OCI-LY1 (cell line): ENCODE measurements around the gene C10orf67.

ENCODE experiments used
- H2AFZ ChIP-seq: fragments of 200-600 bp; sonication (generic), shearing (Covaris generic); 2 replicates; pipeline ENCODE4 v1.6.0; 2014; ENCODE audit warnings: antibody characterized with exemption, mild to moderate bottlenecking, low read length
- H3F3A ChIP-seq: fragments of 200-600 bp; sonication (generic), shearing (Covaris generic); 2 replicates; pipeline ENCODE4 v1.6.0; 2014; ENCODE audit warnings: mild to moderate bottlenecking, antibody characterized with exemption, low read length, moderate library complexity; ENCODE audit not compliant: insufficient read depth
- H3K27ac ChIP-seq: fragments of 200-600 bp; sonication (generic); 2 replicates; pipeline ENCODE4 v1.5.1; 2014; ENCODE audit warnings: low read length, mixed run types, mild to moderate bottlenecking, low read depth; ENCODE audit not compliant: poor library complexity, severe bottlenecking
- H3K27me3 ChIP-seq: fragments of 200-600 bp; sonication (generic); 2 replicates; pipeline ENCODE4 v1.6.0; 2014; ENCODE audit warnings: antibody characterized with exemption, mild to moderate bottlenecking, low read length, moderate library complexity; ENCODE audit not compliant: insufficient read depth
- H3K36me3 ChIP-seq: fragments of 200-600 bp; sonication (generic); 2 replicates; pipeline ENCODE4 v1.6.1; 2014; ENCODE audit warnings: mild to moderate bottlenecking, antibody characterized with exemption, low read length, moderate library complexity, mixed read lengths; ENCODE audit not compliant: insufficient read depth
- H3K4me1 ChIP-seq: fragments of 200-600 bp; sonication (generic); 2 replicates; pipeline ENCODE4 v1.5.1; 2014; ENCODE audit warnings: mild to moderate bottlenecking, low read length, moderate library complexity; ENCODE audit not compliant: insufficient read depth, severe bottlenecking
- H3K4me2 ChIP-seq: fragments of 200-600 bp; sonication (generic), shearing (Covaris generic); 2 replicates; pipeline ENCODE4 v1.6.1; 2014; ENCODE audit warnings: low read length
- H3K4me3 ChIP-seq: fragments of 200-600 bp; sonication (generic); 2 replicates; pipeline ENCODE4 v1.5.1; 2014; ENCODE audit warnings: low read length, low read depth, mild to moderate bottlenecking, mixed read lengths; ENCODE audit not compliant: poor library complexity, severe bottlenecking
- H3K79me2 ChIP-seq: fragments of 200-600 bp; shearing (Covaris generic); 2 replicates; pipeline ENCODE4 v1.6.1; 2016; ENCODE audit warnings: mixed run types, low read length, mixed read lengths; ENCODE audit not compliant: insufficient read depth
- H3K9ac ChIP-seq: fragments of 200-600 bp; sonication (generic), shearing (Covaris generic); 2 replicates; pipeline ENCODE4 v1.6.1; 2014; ENCODE audit warnings: mild to moderate bottlenecking, low read length, mixed read lengths
- H3K9me2 ChIP-seq: fragments of 200-600 bp; sonication (generic), shearing (Covaris generic); 2 replicates; pipeline ENCODE4 v1.6.1; 2014; ENCODE audit warnings: low read depth, mild to moderate bottlenecking, low read length, mixed read lengths
- H3K9me3 ChIP-seq: fragments of 200-600 bp; shearing (Covaris generic); 2 replicates; pipeline ENCODE4 v1.6.1; 2014; ENCODE audit warnings: low read length, mixed read lengths
- H4K20me1 ChIP-seq: fragments of 200-600 bp; sonication (generic), shearing (Covaris generic); 2 replicates; pipeline ENCODE4 v1.6.0; 2016; ENCODE audit warnings: mild to moderate bottlenecking, low read length; ENCODE audit not compliant: insufficient read depth
- CTCF ChIP-seq: fragments of 200-600 bp; sonication (generic), shearing (Covaris generic); IDR thresholded peaks from 2 replicates; pipeline ENCODE4 v1.5.1; 2017; ENCODE audit warnings: mild to moderate bottlenecking, antibody characterized with exemption, low read length, moderate library complexity, mixed read lengths
- EZH2 ChIP-seq: fragments of 200-600 bp; sonication (generic), shearing (Covaris generic); IDR thresholded peaks from 2 replicates; pipeline ENCODE4 v1.8.0; 2017; ENCODE audit warnings: borderline replicate concordance, mixed run types, mild to moderate bottlenecking, antibody characterized with exemption, low read length, moderate library complexity, mixed read lengths

Gene C10orf67

GRCh38 chr10:23386052-23386451 is 41.5 kb upstream of the C10orf67 start:
- no peak overlapping the region for H3K4me2 ChIP-seq
- H3K27me3 ChIP-seq, result no peaks in the 10 kb centered on the region
- no peaks in the 10 kb centered on the region for H3K9me2 ChIP-seq
- no peak overlapping the region for H3K4me3 ChIP-seq
- H3K36me3 ChIP-seq, result no peaks in the 10 kb centered on the region
- no peaks in the 10 kb centered on the region for H3K79me2 ChIP-seq
- H3K4me1 ChIP-seq, result no peaks in the 10 kb centered on the region
- no peaks in the 10 kb centered on the region for H3K9me3 ChIP-seq
- H3K9ac ChIP-seq, result no peak overlapping the region
- H3K27ac ChIP-seq, result no peak overlapping the region
- no peak for TF ChIP-seq EZH2
- TF ChIP-seq CTCF, result no peak
- no peaks in the 10 kb centered on the region for H3F3A ChIP-seq
- H2AFZ ChIP-seq, result no peak overlapping the region
- H4K20me1 ChIP-seq, result no peaks in the 10 kb centered on the region

GRCh38 chr10:23384364-23384763 is 39.8 kb upstream of the C10orf67 start:
- Histone ChIP-seq H3K9ac (no peak overlapping the region), H3K4me3 (no peak overlapping the region), H3K27ac (no peak overlapping the region)

DNA sequence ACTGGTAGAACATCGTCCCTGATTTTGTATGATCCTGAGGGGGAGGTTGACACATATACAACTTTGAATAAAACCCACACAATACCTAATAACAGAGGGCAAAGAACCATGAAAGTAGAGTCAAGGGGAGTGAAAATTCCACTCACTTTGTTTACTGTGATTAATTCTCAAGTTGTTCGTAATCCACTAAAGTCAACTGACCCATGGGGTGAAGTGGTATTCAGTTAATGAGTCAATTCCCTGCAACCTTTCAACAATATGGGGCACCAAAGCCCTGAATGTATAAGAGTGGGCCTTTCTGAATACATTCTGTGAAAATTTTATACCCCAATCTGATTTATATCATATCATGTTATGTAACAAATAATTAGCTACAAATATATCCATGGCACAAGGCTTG is 39.0 kb upstream of the C10orf67 start:
- Histone ChIP-seq H3F3A (no peaks in the 10 kb centered on the region), H3K9me3 (no peaks in the 10 kb centered on the region), H3K36me3 (no peaks in the 10 kb centered on the region), H3K4me1 (no peaks in the 10 kb centered on the region), H4K20me1 (no peaks in the 10 kb centered on the region), H3K9ac (no peak overlapping the region), H3K9me2 (no peaks in the 10 kb centered on the region), H3K79me2 (no peaks in the 10 kb centered on the region), H2AFZ (no peak overlapping the region), H3K27ac (no peak overlapping the region), H3K27me3 (no peaks in the 10 kb centered on the region), H3K4me2 (no peak overlapping the region), H3K4me3 (no peak overlapping the region)
- TF ChIP-seq CTCF, result no peak
- no peak for TF ChIP-seq EZH2

More at GRCh38 chr10:23384364-23384763, 39.8 kb upstream of the C10orf67 start:
- no peaks in the 10 kb centered on the region for H4K20me1 ChIP-seq
- no peak overlapping the region for H2AFZ ChIP-seq
- H3K27me3 ChIP-seq, result no peaks in the 10 kb centered on the region
- H3K79me2 ChIP-seq, result no peaks in the 10 kb centered on the region
- H3F3A ChIP-seq, result no peaks in the 10 kb centered on the region
- no peaks in the 10 kb centered on the region for H3K4me1 ChIP-seq
- no peaks in the 10 kb centered on the region for H3K36me3 ChIP-seq
- H3K9me2 ChIP-seq, result no peaks in the 10 kb centered on the region
- H3K9me3 ChIP-seq, result no peaks in the 10 kb centered on the region
- no peak for TF ChIP-seq CTCF
- TF ChIP-seq EZH2, result no peak
- no peak overlapping the region for H3K4me2 ChIP-seq
